Vagina (tissue), 2 donors: Measurements from ENCODE around the gene SUN1.
"Not testable (repeated sequence)": the region's sequence is repeated elsewhere in the genome, so short reads cannot be mapped to it uniquely, and the experiment has no call there.

ENCODE experiments used
- POLR2A ChIP-seq, 2 donors: fragments of 450-650 bp; IDR thresholded peaks; one replicate each; pipeline ENCODE4 v1.6.1; 2017; ENCODE audit warnings: antibody characterized with exemption in 2 of 2, mild to moderate bottlenecking in 2 of 2, moderate library complexity in 2 of 2
- TF ChIP-seq, protein P1 (sequence below), 3 experiments: fragments of 450-650 bp in 2 of 3; fragments of 200-600 bp in 1 of 3; sonication (generic) in 1 of 3; IDR thresholded peaks; one replicate each; pipeline ENCODE4 v1.5.1; 2017 to 2019; ENCODE audit warnings: antibody characterized with exemption in 3 of 3, mild to moderate bottlenecking in 2 of 3, moderate library complexity in 2 of 3

DNA sequence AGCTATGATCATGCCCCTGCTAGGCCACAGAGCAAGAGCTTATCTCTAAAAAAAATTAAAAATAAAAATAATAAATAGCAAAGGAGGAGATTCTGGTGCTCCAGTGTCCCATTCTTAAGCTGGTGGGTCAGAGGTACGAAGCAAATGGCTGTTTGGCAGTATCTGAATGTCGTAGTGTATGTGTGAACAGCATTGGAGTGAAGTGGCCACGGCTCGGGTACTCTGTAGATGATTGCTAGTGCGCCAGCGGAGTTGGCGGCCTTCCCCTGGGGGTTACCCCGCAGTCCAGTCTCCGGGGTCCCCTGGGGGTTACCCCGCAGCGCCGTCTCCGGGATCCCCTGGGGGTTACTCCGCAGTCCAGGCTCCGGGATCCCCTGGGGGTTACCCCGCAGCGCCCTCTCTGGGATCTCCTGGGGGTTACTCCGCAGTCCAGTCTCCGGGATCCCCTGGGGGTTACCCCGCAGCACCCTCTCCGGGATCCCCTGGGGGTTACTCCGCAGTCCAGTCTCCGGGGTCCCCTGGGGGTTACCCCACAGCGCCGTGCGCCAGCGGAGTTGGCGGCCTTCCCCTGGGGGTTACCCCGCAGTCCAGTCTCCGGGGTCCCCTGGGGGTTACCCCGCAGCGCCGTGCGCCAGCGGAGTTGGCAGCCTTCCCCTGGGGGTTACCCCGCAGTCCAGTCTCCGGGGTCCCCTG lies 14.8 kb downstream of the SUN1 start:
- TF ChIP-seq, protein P1, sequence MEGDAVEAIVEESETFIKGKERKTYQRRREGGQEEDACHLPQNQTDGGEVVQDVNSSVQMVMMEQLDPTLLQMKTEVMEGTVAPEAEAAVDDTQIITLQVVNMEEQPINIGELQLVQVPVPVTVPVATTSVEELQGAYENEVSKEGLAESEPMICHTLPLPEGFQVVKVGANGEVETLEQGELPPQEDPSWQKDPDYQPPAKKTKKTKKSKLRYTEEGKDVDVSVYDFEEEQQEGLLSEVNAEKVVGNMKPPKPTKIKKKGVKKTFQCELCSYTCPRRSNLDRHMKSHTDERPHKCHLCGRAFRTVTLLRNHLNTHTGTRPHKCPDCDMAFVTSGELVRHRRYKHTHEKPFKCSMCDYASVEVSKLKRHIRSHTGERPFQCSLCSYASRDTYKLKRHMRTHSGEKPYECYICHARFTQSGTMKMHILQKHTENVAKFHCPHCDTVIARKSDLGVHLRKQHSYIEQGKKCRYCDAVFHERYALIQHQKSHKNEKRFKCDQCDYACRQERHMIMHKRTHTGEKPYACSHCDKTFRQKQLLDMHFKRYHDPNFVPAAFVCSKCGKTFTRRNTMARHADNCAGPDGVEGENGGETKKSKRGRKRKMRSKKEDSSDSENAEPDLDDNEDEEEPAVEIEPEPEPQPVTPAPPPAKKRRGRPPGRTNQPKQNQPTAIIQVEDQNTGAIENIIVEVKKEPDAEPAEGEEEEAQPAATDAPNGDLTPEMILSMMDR (IDR thresholded peaks at IDR 0.05) = not testable (repeated sequence)
- TF ChIP-seq POLR2A (IDR thresholded peaks at IDR 0.05) = not testable (repeated sequence)
